Renal cortex interstitium (tissue), 15 donors: Measurements from ENCODE around the gene TMEM127. TPM values are rescaled to one million over a fixed set of nuclear protein-coding genes. Genes with fewer than 3 reads are reported as not detected.
A peak's percentile ranks its signal among the peaks of the same experiment; 100 is the strongest.
"Not testable (repeated sequence)": the region's sequence is repeated elsewhere in the genome, so short reads cannot be mapped to it uniquely, and the experiment has no call there.

ENCODE experiments used
- DNase-seq, 11 donors: peaks; one replicate each; pipeline ENCODE4 v3.0.0-alpha.2; 2013; ENCODE audit warnings: low read depth in 9 of 11, low spot score in 4 of 11; ENCODE audit errors: extremely low read depth in 1 of 11
- long read RNA-seq, 16 experiments: transcript quantifications; one replicate each; lab custom pipeline, GENCODE V29; 2026
- polyA plus RNA-seq, 3 donors: library from polyadenylated mRNA; unstranded; fragments of 120-200 nt; gene quantifications; one replicate each; pipeline ENCODE4 v1.2.1, GENCODE V29; 2013; ENCODE audit not compliant: insufficient read length in 3 of 3

Gene TMEM127, protein sequence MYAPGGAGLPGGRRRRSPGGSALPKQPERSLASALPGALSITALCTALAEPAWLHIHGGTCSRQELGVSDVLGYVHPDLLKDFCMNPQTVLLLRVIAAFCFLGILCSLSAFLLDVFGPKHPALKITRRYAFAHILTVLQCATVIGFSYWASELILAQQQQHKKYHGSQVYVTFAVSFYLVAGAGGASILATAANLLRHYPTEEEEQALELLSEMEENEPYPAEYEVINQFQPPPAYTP
- polyA plus RNA-seq = 10 to 100 TPM; 38.3 to 44.0 (median 41.2) TPM
- long read RNA-seq, donor 1, full-length matches to known transcripts = 8 of 15 reads
- long read RNA-seq, donor 1, partial matches to known transcripts = 7 of 15 reads
- long read RNA-seq, donor 1, other reads (novel, unspliced or antisense) = 0 of 15 reads
- long read RNA-seq, donor 2, full-length matches to known transcripts = 10 of 47 reads
- long read RNA-seq, donor 2, partial matches to known transcripts = 37 of 47 reads
- long read RNA-seq, donor 2, other reads (novel, unspliced or antisense) = 0 of 47 reads
- long read RNA-seq, donor 3, full-length matches to known transcripts = 13 of 13 reads
- long read RNA-seq, donor 3, partial matches to known transcripts = 0 of 13 reads
- long read RNA-seq, donor 3, other reads (novel, unspliced or antisense) = 0 of 13 reads
- long read RNA-seq, donor 4, full-length matches to known transcripts = 12 of 18 reads
- long read RNA-seq, donor 4, partial matches to known transcripts = 6 of 18 reads
- long read RNA-seq, donor 4, other reads (novel, unspliced or antisense) = 0 of 18 reads
- long read RNA-seq, donor 5 = 0 reads
- long read RNA-seq, donor 6, full-length matches to known transcripts = 21 of 26 reads
- long read RNA-seq, donor 6, partial matches to known transcripts = 5 of 26 reads
- long read RNA-seq, donor 6, other reads (novel, unspliced or antisense) = 0 of 26 reads
- long read RNA-seq, donor 7, full-length matches to known transcripts = 17 of 27 reads
- long read RNA-seq, donor 7, partial matches to known transcripts = 10 of 27 reads
- long read RNA-seq, donor 7, other reads (novel, unspliced or antisense) = 0 of 27 reads
- long read RNA-seq, donor 8, full-length matches to known transcripts = 33 of 39 reads
- long read RNA-seq, donor 8, partial matches to known transcripts = 6 of 39 reads
- long read RNA-seq, donor 8, other reads (novel, unspliced or antisense) = 0 of 39 reads
- long read RNA-seq, donor 9, full-length matches to known transcripts = 15 of 15 reads
- long read RNA-seq, donor 9, partial matches to known transcripts = 0 of 15 reads
- long read RNA-seq, donor 9, other reads (novel, unspliced or antisense) = 0 of 15 reads
- long read RNA-seq, donor 10, full-length matches to known transcripts = 18 of 28 reads
- long read RNA-seq, donor 10, partial matches to known transcripts = 10 of 28 reads
- long read RNA-seq, donor 10, other reads (novel, unspliced or antisense) = 0 of 28 reads
- long read RNA-seq, donor 11, full-length matches to known transcripts = 15 of 53 reads
- long read RNA-seq, donor 11, partial matches to known transcripts = 8 of 53 reads
- long read RNA-seq, donor 11, other reads (novel, unspliced or antisense) = 30 of 53 reads
- long read RNA-seq, donor 12, full-length matches to known transcripts = 6 of 6 reads
- long read RNA-seq, donor 12, partial matches to known transcripts = 0 of 6 reads
- long read RNA-seq, donor 12, other reads (novel, unspliced or antisense) = 0 of 6 reads
- long read RNA-seq, donor 13, full-length matches to known transcripts = 22 of 34 reads
- long read RNA-seq, donor 13, partial matches to known transcripts = 12 of 34 reads
- long read RNA-seq, donor 13, other reads (novel, unspliced or antisense) = 0 of 34 reads
- long read RNA-seq, donor 14, full-length matches to known transcripts = 10 of 68 reads
- long read RNA-seq, donor 14, partial matches to known transcripts = 24 of 68 reads
- long read RNA-seq, donor 14, other reads (novel, unspliced or antisense) = 34 of 68 reads
- long read RNA-seq, donor 15, full-length matches to known transcripts = 3 of 35 reads
- long read RNA-seq, donor 15, partial matches to known transcripts = 32 of 35 reads
- long read RNA-seq, donor 15, other reads (novel, unspliced or antisense) = 0 of 35 reads
- long read RNA-seq, donor 16, full-length matches to known transcripts = 43 of 70 reads
- long read RNA-seq, donor 16, partial matches to known transcripts = 27 of 70 reads
- long read RNA-seq, donor 16, other reads (novel, unspliced or antisense) = 0 of 70 reads

DNA sequence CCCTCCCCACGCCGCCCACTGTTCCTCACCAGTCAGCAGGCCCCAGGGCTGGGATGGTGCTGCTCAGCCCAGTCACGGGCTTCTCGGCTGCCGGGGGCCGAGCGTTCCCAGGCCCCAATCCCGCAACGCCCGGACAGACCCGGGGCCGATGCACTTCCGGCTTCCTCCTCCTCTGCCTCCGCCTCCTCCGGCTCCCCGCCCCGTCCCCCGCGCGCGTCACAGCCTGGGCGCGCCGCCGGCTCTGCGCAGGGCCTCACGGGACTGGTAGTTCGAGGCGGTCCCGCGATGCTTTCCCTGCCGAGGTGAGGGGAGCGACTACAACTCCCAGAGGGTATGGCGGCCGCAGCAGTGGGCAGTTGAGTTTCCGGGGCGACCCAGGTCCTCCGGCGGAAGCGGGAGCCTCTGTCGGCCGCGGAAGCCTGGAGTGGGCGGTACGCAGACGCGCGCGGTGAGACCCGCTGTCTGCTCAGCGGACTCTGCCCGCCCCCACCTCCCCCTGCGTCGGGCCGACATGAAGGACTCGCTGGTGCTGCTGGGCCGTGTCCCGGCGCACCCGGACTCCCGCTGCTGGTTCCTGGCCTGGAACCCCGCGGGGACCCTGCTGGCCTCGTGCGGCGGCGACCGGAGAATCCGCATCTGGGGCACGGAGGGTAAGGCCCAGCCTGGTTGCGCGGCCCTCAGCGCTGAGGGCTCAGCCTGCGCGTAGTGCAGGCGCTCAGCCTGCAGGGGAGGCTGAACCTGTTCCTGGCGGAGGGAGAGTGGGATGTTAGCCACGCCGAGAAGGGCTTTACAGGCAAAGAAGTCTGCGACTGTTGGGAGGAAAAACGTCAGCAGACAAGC, at the start of gene TMEM127, which contains the start of gene CIAO1:
Gene TMEM127, minus strand, starts transcription at position 158 of the 840 bp plus-strand sequence. CDS start 616 bp downstream, outside the sequence.
Gene CIAO1, plus strand, starts transcription at position 386 of the 840 bp plus-strand sequence. Its CDS starts 126 bp downstream, at position 512.
- DNase-seq = peak; percentile 87 to 98 (median 96)

DNA sequence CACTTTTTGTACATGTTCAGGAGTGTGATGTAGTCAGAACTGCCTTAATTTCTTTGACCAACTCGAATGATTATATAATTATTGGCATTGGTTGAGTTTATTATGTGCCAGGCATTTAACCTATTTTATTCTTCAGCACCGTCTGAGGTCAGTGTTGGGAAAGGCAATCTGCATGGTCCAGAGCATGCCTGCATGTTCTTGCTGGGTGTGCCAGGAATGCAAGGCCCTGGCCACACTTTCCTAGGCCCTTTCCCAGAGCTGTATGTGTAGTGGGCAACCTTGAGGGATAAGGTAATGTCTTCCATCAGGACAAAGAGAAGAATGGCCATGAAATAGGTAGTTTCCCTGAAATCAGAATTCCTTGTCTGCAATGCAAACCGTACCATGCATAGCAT, 49.2 kb upstream of the TMEM127 start:
- no peak for DNase-seq

DNA sequence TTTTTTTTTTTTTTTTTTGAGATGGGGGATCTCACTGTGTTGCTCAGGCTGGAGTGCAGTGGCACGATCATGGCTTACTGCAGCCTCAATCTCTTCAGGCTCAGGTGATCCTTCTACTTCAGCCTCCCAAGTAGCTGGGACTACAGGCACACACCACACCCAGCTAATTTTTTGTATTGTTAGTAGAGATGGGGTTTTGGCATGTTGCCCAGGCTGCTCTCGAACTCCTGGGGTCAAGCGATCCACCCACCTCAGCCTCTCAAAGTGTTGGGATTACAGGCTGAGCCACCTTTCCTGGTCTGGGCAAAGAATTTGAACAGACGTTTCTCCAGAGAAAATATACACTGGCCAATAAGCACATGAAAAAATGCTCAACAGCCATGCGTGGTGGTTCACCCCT, 42.5 kb upstream of the TMEM127 start:
- DNase-seq = no peak

DNA sequence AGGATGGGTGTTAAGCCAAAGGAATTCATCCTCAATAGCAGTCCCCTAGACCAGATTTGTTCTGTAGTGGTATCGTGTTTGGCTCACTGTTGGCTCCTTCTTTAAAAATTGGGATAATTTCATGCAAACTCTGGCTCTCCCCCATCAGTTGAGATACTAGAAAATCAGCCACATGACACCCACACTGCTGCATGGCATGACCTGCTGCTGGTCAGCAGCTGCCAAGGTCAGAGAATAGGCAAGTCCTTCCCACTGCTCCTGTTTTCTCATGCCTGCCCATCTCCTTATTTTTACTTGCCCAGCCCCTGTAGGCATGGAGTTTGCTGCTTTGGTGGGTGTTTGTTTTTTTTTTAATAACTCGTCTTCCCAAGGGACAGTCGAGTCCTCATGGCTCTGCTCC, 40.6 kb upstream of the TMEM127 start:
- DNase-seq = no peak

DNA sequence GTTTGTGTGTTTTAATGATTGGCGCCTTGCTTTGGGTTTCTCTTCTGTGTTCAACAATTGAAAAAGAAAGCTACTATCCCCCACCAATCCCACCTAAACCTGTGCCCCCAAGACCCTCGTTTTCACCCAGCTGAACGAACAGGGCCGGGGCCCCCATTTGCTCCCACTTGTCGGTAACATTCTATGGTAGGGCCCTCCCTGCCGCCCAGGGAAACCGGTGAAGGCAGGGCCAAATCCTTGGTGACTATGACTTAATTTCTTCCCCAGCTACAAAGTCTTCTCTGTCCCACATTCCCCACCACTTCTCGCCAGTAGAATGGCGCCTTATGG, 40.1 kb upstream of the TMEM127 start:
- DNase-seq = no peak

DNA sequence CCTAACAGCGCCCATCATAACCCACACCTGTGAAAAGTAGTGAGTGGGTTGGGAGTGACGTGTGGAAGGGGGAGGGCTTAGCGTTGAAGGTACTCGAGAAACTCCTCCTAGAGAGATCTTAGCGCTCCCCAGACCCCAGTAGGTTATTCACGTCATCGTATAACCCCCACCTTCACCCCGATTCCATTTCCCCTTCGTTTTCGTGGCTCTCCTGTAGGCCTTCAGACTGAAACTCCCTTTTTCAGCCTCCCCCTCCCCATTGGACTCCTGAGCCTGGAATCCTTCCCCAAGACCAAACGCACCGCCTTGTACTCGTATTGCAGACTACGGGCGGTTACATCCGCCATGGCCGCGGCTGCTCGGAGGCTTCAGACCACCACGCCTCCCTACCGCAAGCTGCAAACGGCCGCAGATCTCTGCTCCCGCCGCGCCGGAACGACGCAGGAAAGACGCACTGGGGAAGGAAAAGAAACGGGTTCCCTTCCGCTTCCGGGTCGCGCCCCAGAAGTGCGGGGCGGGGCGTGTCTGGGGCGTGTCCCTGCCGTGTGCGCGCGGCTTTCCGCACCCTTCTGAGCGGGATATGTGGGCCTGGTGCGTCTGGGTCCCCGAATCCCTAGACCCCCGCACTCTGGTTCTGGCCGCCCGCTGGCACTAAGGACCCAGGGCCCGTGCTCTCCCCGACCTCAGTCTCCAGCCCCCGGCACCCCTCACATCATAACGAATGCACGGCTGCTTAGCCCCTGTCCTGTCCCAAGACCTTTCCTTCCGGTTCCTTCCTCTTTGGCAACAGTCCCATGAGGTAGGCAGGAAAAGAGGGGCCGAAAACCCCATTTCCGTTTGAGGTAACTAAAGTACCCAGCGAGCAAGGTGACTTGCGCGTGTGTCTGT, 39.5 kb upstream of the TMEM127 start, which contains the start of gene SNRNP200:
Gene SNRNP200, minus strand, starts transcription at position 456 of the 888 bp plus-strand sequence. Its CDS starts 109 bp downstream, at position 347.
- peak in 10 of 11 donors; percentile 55 to 85 (median 77) for DNase-seq

DNA sequence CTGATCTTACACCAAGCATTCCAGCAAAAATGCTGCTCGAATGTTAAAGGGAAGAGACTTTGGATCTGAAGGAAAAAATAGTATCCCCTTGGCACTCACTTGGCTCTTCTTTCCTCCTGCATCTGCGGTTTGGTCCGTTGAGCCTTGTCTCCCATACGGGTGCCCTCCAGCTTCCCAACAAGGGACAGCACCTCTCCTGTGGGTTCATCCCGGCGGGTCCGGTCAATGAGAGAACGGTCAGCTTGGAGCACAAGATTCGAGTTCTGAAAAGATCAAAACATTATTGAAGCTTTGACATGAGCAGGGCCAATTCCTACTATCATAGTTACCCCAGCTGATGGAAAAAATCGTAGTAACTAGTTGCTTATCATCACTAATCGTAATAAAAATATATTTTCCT, 38.8 kb upstream of the TMEM127 start:
- no peak for DNase-seq

DNA sequence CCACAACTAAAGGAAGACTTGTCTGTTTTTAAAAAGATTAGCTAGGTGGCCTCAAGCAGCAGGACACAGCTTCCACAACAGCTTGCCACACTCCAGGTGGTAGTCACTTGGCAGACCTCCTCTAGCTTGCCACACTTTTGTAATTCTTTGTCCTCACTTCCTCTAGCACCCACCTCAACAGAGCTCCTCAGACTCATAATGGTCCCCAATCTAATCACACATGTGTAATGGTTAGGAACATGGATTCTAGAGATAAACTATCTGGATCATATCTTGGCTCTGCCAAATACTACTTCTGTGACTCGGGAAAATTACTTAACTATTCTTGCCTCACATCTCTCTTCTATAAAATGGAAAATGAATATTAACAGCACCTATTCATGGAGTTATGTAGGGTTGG, 36.1 kb upstream of the TMEM127 start:
- no peak for DNase-seq

DNA sequence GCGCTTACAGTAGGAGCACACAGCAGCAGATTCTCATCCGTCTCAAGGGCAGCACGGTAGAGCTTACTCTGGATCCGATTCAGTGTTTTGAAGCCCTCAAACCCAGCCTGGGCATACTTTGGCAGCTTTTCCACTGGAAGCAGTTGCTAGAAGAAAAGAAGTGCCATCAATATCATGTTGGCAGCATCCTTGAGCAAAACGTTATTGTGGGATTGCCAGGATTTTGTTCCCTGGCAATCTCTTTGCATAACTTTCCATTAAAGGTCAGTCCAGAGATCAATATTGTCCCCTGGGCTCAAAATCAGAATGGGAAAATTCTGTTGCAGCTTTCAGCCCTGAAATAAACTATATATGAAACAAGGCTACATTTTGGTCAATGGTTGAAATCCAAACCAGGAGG, 31.1 kb upstream of the TMEM127 start:
- no peak for DNase-seq

DNA sequence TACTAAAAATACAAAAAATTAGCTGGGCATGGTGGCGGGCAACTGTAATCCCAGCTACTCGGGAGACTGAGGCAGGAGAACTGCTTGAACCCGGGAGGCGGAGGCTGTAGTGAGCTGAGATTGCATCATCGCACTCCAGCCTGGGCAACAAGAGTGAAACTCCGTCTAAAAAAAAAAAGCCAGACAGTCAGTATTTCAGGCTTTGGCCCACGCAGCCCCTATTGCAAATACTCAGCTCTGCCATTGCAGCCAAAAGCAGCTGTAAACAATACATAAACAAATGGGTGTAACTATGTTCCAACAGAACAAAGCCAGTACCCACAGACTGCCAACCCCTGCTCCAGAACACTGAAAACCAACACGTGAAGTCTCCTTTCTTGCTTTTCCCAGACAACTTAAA, 28.5 kb upstream of the TMEM127 start:
- not testable (repeated sequence) for DNase-seq

DNA sequence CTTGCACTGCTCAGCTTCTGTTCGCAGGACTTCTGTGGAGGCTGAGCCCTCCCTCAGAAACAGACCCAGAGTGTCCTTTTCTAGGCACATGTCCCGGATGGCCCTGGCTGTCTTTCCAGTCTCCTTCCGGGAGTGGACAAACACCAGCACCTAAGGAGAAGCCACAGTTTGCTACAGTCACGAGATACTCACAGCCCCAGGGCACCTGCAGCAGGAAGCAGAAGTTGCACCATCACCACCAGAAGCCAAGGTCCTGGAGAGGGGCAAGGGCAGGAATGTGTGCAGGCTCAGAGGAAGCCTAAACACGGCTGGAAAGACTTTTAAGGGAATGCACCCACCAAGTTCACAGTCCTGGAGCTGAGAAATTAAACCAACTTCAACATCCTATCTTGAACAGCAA, 26.0 kb upstream of the TMEM127 start:
- DNase-seq = no peak

DNA sequence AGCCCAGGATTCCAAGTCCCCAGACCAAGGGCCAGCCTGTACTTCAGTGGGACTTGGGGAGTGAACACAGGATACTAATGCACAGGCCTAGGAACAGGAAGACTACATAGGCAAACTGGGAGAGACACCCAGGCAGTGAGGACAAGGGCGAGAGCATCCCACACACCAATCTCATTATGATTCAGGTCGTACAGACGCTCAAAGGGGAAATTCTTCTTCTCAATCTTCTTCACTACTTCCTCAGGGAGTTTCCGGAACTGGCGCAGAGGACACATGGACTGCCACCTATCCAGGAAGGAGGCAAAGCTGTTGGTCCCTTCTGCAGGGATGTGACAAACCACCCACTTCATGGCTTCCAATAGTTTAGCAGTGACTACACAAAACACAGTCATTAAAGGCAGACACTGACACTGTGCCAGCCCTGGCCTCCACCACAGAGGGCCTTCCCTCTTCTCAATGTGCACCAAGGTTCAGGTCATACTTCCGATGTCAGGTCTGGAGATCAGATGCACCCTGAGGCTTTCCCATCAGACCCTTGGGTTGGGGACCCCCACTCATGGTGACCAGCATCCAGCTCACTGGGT, 21.6 kb upstream of the TMEM127 start:
- no peak for DNase-seq

DNA sequence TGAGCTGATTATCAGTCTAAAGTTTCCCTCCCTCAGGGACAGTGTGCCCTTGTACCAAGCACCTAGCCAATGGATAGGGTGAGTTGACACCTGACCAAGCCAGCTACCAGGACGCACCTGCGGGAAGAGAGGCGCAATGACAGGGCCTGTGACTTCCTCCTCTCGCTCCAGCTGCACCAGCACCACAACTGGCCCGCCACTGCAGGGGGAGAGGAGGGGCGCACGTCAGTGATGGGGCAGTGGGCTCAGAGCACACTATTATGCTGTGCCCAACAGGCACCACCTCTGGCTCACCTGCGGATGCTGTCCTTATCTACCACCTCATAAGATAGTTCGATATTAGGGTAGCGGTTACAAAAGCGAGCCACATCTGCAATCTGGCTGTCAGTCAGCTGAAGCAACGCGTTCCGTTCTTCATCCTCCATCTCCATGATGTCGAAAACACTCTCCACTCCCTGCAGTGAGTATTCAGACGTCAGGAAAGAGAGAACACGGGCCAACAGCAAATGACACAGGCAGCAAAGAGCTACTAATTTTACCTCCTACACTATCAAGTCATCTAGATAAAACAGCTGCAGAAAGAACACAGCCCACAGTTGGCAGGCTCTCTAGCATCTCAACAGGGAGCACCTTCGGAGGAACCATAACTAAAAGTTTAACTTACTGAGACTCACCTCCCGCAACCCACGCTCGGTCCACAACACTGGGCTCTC, 11.1 kb upstream of the TMEM127 start:
- DNase-seq = no peak

DNA sequence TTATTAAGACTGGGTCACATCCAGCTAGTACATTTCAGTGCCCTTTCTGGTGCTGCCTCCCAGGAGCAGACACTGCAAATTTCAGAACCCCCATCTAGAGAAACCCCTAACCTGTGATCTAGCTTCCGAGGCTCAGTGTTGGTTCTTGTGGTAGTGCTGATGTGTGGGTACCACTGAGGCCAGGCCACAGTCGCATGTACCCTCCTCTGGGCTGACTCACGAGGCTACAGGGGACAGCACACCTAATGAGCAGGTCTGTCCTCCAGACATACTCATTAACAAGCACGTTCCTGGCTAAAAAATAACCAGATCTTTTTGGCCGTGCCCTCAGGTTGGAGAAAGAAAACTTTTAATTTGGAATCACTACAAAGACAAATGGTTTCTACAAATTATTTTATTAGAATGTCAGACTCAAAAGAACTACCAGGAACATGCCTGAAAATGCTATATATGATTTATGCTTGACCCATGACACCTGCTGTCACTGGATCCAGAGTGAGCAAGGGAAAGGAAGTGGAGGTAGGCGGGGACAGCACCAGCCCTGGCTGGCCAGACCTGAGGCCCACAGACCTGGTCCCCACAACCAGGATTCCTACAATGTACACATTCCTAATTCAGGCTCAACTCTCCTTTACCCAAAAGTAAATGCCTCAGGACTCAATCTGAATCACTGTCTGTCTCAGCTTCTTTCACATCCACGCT, 8.7 kb upstream of the TMEM127 start:
- no peak for DNase-seq
